GM12891 (cell line): Measurements from ENCODE around the gene ANK3.

Experiments used
- DNase-seq: peaks from one replicate; pipeline ENCODE4 v3.0.0; 2011; ENCODE audit warnings: low spot score; ENCODE audit not compliant: insufficient read length
- FAIRE-seq: peaks from 2 replicates; lab custom pipeline; 2011; peaks lifted over from hg19 to GRCh38; lab: Jason Lieb, UNC
- PAX5 ChIP-seq: IDR thresholded peaks from 2 replicates; pipeline ENCODE4 v1.6.1; 2011; ENCODE audit warnings: low read length, moderate library complexity, mild to moderate bottlenecking; ENCODE audit not compliant: insufficient read depth, severe bottlenecking
- POLR2A ChIP-seq: IDR thresholded peaks from 2 replicates; pipeline ENCODE4 v1.6.1; 2011; ENCODE audit warnings: low read depth, low read length, control low read depth
- POLR2AphosphoS5 ChIP-seq: IDR thresholded peaks from 2 replicates; pipeline ENCODE4 v1.6.1; 2011; ENCODE audit warnings: low read depth, low read length, control low read depth
- POU2F2 ChIP-seq: IDR thresholded peaks from 2 replicates; pipeline ENCODE4 v1.6.1; 2011; ENCODE audit warnings: low read depth, mild to moderate bottlenecking, control low read depth, low read length, moderate library complexity
- SPI1 ChIP-seq: IDR thresholded peaks from 2 replicates; pipeline ENCODE4 v1.6.1; 2011; ENCODE audit warnings: low read depth, low read length, control low read depth
- TAF1 ChIP-seq: IDR thresholded peaks from 2 replicates; pipeline ENCODE4 v1.6.1; 2011; ENCODE audit warnings: low read depth, low read length, control low read depth

The ANK3 gene

GRCh38 chr10:60212195-60212594 lies 177.5 kb downstream of the ANK3 start:
- FAIRE-seq (no peak), DNase-seq (no peak)
- no peak for TF ChIP-seq SPI1
- TF ChIP-seq POLR2AphosphoS5: no peak
- TF ChIP-seq POU2F2: no peak
- no peak for TF ChIP-seq PAX5
- TF ChIP-seq TAF1: no peak
- no peak for TF ChIP-seq POLR2A

GRCh38 chr10:60209874-60210570 lies 179.7 kb downstream of the ANK3 start:
- TF ChIP-seq SPI1 (no peak), POLR2AphosphoS5 (no peak), TAF1 (no peak), PAX5 (no peak), POLR2A (no peak), POU2F2 (no peak)
- DNase-seq (no peak), FAIRE-seq (no peak)

- FAIRE-seq (no peak), DNase-seq (no peak)
- TF ChIP-seq SPI1 (no peak), POU2F2 (no peak), TAF1 (no peak), PAX5 (no peak)
Measured at GRCh38 chr10:60208676-60209269, 180.9 kb downstream of the ANK3 start.

GRCh38 chr10:60207894-60208293 lies 181.8 kb downstream of the ANK3 start:
- DNase-seq (no peak), FAIRE-seq (no peak)
- no peak for TF ChIP-seq POLR2A
- TF ChIP-seq POU2F2: no peak
- no peak for TF ChIP-seq TAF1
- TF ChIP-seq PAX5: no peak
- no peak for TF ChIP-seq SPI1
- no peak for TF ChIP-seq POLR2AphosphoS5

- FAIRE-seq (no peak), DNase-seq (no peak)
- TF ChIP-seq POLR2A: no peak
- TF ChIP-seq POU2F2: no peak
- no peak for TF ChIP-seq POLR2AphosphoS5
- TF ChIP-seq TAF1: no peak
- no peak for TF ChIP-seq PAX5
- no peak for TF ChIP-seq SPI1
Measured at GRCh38 chr10:60206735-60207134, 182.9 kb downstream of the ANK3 start.

GRCh38 chr10:60205741-60206140 lies 183.9 kb downstream of the ANK3 start:
- TF ChIP-seq POLR2A: no peak
- FAIRE-seq (no peak), DNase-seq (no peak)

GRCh38 chr10:60203993-60204618 lies 185.6 kb downstream of the ANK3 start:
- no peak for TF ChIP-seq POU2F2
- TF ChIP-seq SPI1: no peak
- TF ChIP-seq POLR2A: no peak
- TF ChIP-seq POLR2AphosphoS5: no peak
- TF ChIP-seq TAF1: no peak
- no peak for TF ChIP-seq PAX5
- DNase-seq: no peak
- FAIRE-seq: no peak

GRCh38 chr10:60200682-60201053 lies 189.0 kb downstream of the ANK3 start:
- no peak for TF ChIP-seq SPI1
- no peak for TF ChIP-seq TAF1
- FAIRE-seq (no peak), DNase-seq (no peak)

- no peak for FAIRE-seq
- DNase-seq: no peak
- TF ChIP-seq POU2F2 (no peak), TAF1 (no peak)
Measured at GRCh38 chr10:60200012-60200681, 189.5 kb downstream of the ANK3 start.

- DNase-seq (no peak), FAIRE-seq (no peak)
Measured at GRCh38 chr10:60197206-60197605, 192.5 kb downstream of the ANK3 start.

More at GRCh38 chr10:60197206-60197605, 192.5 kb downstream of the ANK3 start:
- no peak for TF ChIP-seq SPI1
- no peak for TF ChIP-seq POU2F2
- TF ChIP-seq POLR2A: no peak
- no peak for TF ChIP-seq PAX5
- no peak for TF ChIP-seq TAF1
- TF ChIP-seq POLR2AphosphoS5: no peak
